Omental fat pad (tissue), 4 donors: ENCODE data around the gene COL9A1. TPM values are rescaled to one million over a fixed set of nuclear protein-coding genes. Genes with fewer than 3 reads are reported as not detected.

Experiments used
- ATAC-seq: fragments of 150-250 bp; one replicate; pipeline ENCODE4 v1.9.1; 2016; ENCODE audit warnings: mild to moderate bottlenecking, moderate library complexity; ENCODE audit not compliant: low FRiP score
- DNase-seq: peaks from one replicate; pipeline ENCODE4 v3.0.0-alpha.2; 2019; ENCODE audit warnings: low spot score
- total RNA-seq, 4 donors: library from RNA; depleted of rRNA; stranded (reverse); fragments of >200 nt; gene quantifications; one replicate each; pipeline ENCODE4 v1.1.0, GENCODE V29; 2016
- TF ChIP-seq, protein P1 (sequence below), 3 donors: fragments of 450-650 bp; IDR thresholded peaks; one replicate each; pipeline ENCODE4 v1.5.1; 2016 to 2017; ENCODE audit warnings: antibody characterized with exemption in 3 of 3, mild to moderate bottlenecking in 3 of 3, moderate library complexity in 2 of 3

COL9A1 gene
- total RNA-seq, 4 donors from 2014 or later: not detected

- ATAC-seq: no peak
- DNase-seq: no peak
- TF ChIP-seq, protein P1, sequence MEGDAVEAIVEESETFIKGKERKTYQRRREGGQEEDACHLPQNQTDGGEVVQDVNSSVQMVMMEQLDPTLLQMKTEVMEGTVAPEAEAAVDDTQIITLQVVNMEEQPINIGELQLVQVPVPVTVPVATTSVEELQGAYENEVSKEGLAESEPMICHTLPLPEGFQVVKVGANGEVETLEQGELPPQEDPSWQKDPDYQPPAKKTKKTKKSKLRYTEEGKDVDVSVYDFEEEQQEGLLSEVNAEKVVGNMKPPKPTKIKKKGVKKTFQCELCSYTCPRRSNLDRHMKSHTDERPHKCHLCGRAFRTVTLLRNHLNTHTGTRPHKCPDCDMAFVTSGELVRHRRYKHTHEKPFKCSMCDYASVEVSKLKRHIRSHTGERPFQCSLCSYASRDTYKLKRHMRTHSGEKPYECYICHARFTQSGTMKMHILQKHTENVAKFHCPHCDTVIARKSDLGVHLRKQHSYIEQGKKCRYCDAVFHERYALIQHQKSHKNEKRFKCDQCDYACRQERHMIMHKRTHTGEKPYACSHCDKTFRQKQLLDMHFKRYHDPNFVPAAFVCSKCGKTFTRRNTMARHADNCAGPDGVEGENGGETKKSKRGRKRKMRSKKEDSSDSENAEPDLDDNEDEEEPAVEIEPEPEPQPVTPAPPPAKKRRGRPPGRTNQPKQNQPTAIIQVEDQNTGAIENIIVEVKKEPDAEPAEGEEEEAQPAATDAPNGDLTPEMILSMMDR (IDR thresholded peaks at IDR 0.05): no peak
Measured at GRCh38 chr6:70292193-70292592, 10.7 kb downstream of the COL9A1 start.

DNA sequence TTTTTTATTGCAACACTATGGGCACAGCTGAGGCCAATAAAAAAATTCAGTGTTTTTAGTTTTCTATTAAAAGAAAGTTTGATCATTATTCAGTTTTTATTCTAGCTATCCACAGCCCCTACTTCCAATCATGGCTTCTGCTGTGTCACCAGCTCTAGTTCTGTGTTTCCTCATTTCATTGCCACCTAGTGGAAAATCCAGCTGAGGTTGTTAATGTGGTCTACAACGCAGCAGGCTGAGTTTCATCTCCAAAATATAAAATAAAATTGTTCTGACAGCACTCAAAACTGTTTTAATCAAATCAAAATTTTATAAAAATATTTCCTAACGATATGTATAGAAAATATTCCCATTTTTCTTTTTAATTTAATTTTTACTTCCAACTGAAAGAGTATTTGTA lies 13.6 kb downstream of the COL9A1 start:
- TF ChIP-seq, protein P1 (IDR thresholded peaks at IDR 0.05): no peak
- no peak for DNase-seq
- ATAC-seq: no peak

DNA sequence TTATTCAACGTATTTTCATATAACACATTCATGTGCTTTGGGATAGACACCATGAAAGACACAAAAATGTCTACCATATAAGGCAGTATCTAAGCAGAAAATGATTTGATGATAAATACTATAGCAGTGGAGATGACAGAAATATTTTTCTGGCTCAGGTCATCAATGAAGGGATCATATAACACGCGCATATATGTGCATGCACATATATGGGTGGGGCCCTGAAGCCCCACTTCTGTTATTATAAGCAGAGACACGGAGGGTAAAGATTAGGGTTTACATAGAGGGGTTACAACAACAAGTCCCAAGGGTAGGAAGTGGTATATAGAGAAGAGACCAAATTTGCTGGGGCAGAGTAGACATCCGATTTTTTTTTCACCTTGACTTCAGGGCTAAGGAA lies 16.0 kb downstream of the COL9A1 start:
- TF ChIP-seq, protein P1 (IDR thresholded peaks at IDR 0.05): no peak
- DNase-seq (no peak), ATAC-seq (no peak)

GRCh38 chr6:70285201-70285600 lies 17.7 kb downstream of the COL9A1 start:
- DNase-seq (no peak), ATAC-seq (no peak)
- TF ChIP-seq, protein P1 (IDR thresholded peaks at IDR 0.05): no peak

DNA sequence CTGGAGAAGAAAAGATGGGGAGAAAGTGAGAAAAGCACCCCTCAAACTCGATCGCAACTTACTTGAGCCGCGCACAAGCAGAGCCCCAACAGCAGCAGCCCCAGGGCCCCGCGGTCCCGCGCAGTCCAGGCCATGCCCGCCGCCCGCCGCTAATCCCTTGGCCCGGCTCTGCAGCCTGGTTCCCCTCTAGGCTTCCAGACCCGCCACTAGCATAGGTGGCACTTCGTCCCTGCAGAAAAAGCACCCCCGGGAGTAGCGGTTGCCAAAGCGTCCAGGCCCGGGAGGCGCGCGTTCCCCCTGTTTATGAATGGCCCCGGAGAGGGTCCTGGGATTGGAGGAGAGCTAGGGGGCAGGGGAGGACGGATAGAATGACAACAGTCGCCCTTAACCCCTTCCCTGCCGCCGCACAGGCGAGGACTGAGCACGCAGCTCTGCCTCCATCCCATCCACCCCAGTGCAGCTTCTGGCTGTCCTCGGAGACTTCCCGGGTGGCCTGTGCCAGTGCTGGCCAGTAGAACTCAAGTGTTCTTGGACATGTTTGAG lies 19.9 kb downstream of the COL9A1 start:
- TF ChIP-seq, protein P1 (IDR thresholded peaks at IDR 0.05): no peak
- DNase-seq: no peak
- ATAC-seq: no peak

- TF ChIP-seq, protein P1 (IDR thresholded peaks at IDR 0.05): no peak
- ATAC-seq (no peak), DNase-seq (no peak)
Measured at GRCh38 chr6:70282312-70282918, 20.5 kb downstream of the COL9A1 start.

DNA sequence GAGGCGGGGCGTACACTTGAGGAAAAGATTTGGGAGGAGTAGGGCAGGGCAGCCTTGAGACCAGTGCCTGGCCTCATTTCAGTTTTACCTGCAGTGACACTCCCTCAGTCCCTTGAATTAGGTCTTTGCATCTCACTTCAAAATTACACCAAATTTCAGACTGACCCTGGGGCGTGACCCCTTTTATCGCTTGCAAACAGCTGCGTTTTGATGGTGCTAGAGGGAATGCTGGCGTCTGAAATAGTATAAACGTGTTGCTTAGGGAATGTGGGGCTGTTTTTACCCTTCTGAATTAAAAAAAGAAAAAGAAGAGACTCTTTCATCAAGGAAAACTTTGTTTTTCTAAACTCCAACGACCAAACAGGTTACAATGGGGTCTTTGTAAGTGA lies 21.0 kb downstream of the COL9A1 start:
- TF ChIP-seq, protein P1 (IDR thresholded peaks at IDR 0.05): no peak
- DNase-seq (no peak), ATAC-seq (no peak)
